H1 (cell line): Measurements from ENCODE around the gene ZNF536. TPM values are rescaled to one million over a fixed set of nuclear protein-coding genes. Genes with fewer than 3 reads are reported as not detected.

ENCODE experiments used
- CTCF ChIA-PET: fragments of 300-600 bp; sonication (Branson Sonifier 250); formaldehyde crosslinking; loops from one replicate; lab custom pipeline; 2021; ENCODE audit not compliant: partially characterized antibody; lab: Charles Lee
- POLR2A ChIA-PET: fragments of 300-600 bp; sonication (Branson Sonifier 250); formaldehyde crosslinking; loops from one replicate; lab custom pipeline; 2021; ENCODE audit warnings: inconsistent platforms; ENCODE audit not compliant: partially characterized antibody; lab: Charles Lee
- DNase-seq, 2 experiments: peaks; one replicate each; pipeline versions ENCODE4 v3.0.0 to v3.0.0-alpha.2; 2010 to 2022; ENCODE audit warnings: low spot score in 2 of 2, low read depth in 1 of 2, mixed read lengths in 1 of 2
- FAIRE-seq: peaks from 2 replicates; lab custom pipeline; 2011; peaks lifted over from hg19 to GRCh38; lab: Jason Lieb, UNC
- H2AFZ ChIP-seq: 2 replicates; pipeline ENCODE4 v1.8.1; 2012; ENCODE audit warnings: low read length, inconsistent platforms
- H2AK5ac ChIP-seq: 2 replicates; pipeline ENCODE4 v1.6.1; 2013; ENCODE audit warnings: low read depth, low read length
- H2BK120ac ChIP-seq: replicated peaks from 2 replicates; pipeline ENCODE3; 2013; ENCODE audit warnings: low read depth, low read length, inconsistent platforms
- H2BK12ac ChIP-seq: 2 replicates; pipeline ENCODE4 v1.6.1; 2013; ENCODE audit warnings: low read depth, low read length
- H2BK15ac ChIP-seq: 2 replicates; pipeline ENCODE4 v1.6.1; 2013; ENCODE audit warnings: low read length
- H2BK20ac ChIP-seq: 2 replicates; pipeline ENCODE4 v1.6.1; 2013; ENCODE audit warnings: low read length
- H2BK5ac ChIP-seq: 2 replicates; pipeline ENCODE4 v1.6.1; 2013; ENCODE audit warnings: low read depth, low read length
- H3K14ac ChIP-seq: 2 replicates; pipeline ENCODE4 v1.6.1; 2013; ENCODE audit warnings: inconsistent platforms; ENCODE audit not compliant: insufficient read length
- H3K18ac ChIP-seq: 2 replicates; pipeline ENCODE4 v1.6.1; 2013; ENCODE audit warnings: low read length; ENCODE audit errors: extremely low read depth
- H3K23ac ChIP-seq: 2 replicates; pipeline ENCODE4 v1.6.1; 2013; ENCODE audit warnings: inconsistent platforms; ENCODE audit not compliant: insufficient read length
- H3K23me2 ChIP-seq: 2 replicates; pipeline ENCODE4 v1.6.1; 2013; ENCODE audit warnings: low read depth, low read length
- H3K27ac ChIP-seq: 2 replicates; pipeline ENCODE4 v1.6.1; 2011; ENCODE audit warnings: low read depth, low read length, inconsistent platforms
- H3K27me3 ChIP-seq, 4 experiments: replicated peaks in 1 of 4; 1 replicate in 1 of 4; 2 replicates in 3 of 4; pipeline versions ENCODE4 v1.6.1 to v1.8.1; 2011 to 2013; ENCODE audit warnings: low read length in 3 of 4, mild to moderate bottlenecking in 3 of 4, inconsistent platforms in 2 of 4, mixed read lengths in 2 of 4, moderate library complexity in 1 of 4; ENCODE audit not compliant: control insufficient read depth in 3 of 4, insufficient read depth in 3 of 4; ENCODE audit errors: extremely low read depth in 1 of 4
- H3K36me3 ChIP-seq, 4 experiments: 2 replicates each; pipeline versions ENCODE4 v1.6.1 to v1.8.1; 2011 to 2013; ENCODE audit warnings: mild to moderate bottlenecking in 4 of 4, low read length in 3 of 4, moderate library complexity in 2 of 4, control low read depth in 1 of 4, inconsistent platforms in 1 of 4; ENCODE audit not compliant: insufficient read depth in 4 of 4, control insufficient read depth in 2 of 4
- H3K4ac ChIP-seq: replicated peaks from 2 replicates; pipeline ENCODE3; 2013; ENCODE audit warnings: low read length, low read depth, mixed read lengths, inconsistent platforms; ENCODE audit not compliant: insufficient read length
- H3K4me1 ChIP-seq, 4 experiments: replicated peaks in 1 of 4; 1 replicate in 1 of 4; 2 replicates in 3 of 4; pipeline versions ENCODE4 v1.6.1 to v1.8.1; 2011 to 2013; ENCODE audit warnings: low read length in 3 of 4, inconsistent platforms in 2 of 4, mixed read lengths in 1 of 4; ENCODE audit not compliant: insufficient read depth in 4 of 4, control insufficient read depth in 3 of 4
- H3K4me2 ChIP-seq, 2 experiments: 2 replicates each; pipeline versions ENCODE4 v1.6.1 to v1.8.1; 2011 to 2013; ENCODE audit warnings: low read depth in 2 of 2, low read length in 2 of 2, control low read depth in 1 of 2, inconsistent platforms in 1 of 2, mild to moderate bottlenecking in 1 of 2; ENCODE audit not compliant: insufficient read depth in 1 of 2
- H3K4me3 ChIP-seq, 4 experiments: fragments of 200-600, 300-600 bp in 1 of 4; sonication (generic), shearing (Covaris generic), sonication (Bioruptor Twin) in 1 of 4; 2 replicates each; pipeline versions ENCODE4 v1.5.1 to v1.8.1; 2011 to 2016; ENCODE audit warnings: low read length in 4 of 4, low read depth in 3 of 4, control low read depth in 2 of 4, inconsistent platforms in 2 of 4, mild to moderate bottlenecking in 2 of 4, mixed read lengths in 1 of 4, moderate library complexity in 1 of 4; ENCODE audit not compliant: insufficient read depth in 2 of 4; ENCODE audit errors: extremely low read depth in 1 of 4
- H3K56ac ChIP-seq: replicated peaks from 2 replicates; pipeline ENCODE3; 2013; ENCODE audit warnings: low read depth, mild to moderate bottlenecking, mixed read lengths, low read length, inconsistent platforms; ENCODE audit not compliant: insufficient read length
- H3K79me1 ChIP-seq: 2 replicates; pipeline ENCODE4 v1.6.1; 2013; ENCODE audit warnings: low read depth, low read length, control low read depth
- H3K79me2 ChIP-seq, 2 experiments: 2 replicates each; pipeline versions ENCODE4 v1.6.1 to v1.8.1; 2012 to 2013; ENCODE audit warnings: low read length in 2 of 2, mild to moderate bottlenecking in 2 of 2, inconsistent platforms in 1 of 2; ENCODE audit not compliant: insufficient read depth in 2 of 2, control insufficient read depth in 1 of 2
- H3K9ac ChIP-seq, 4 experiments: replicated peaks in 1 of 4; 1 replicate in 1 of 4; 2 replicates in 3 of 4; pipeline versions ENCODE4 v1.6.1 to v1.8.1; 2011 to 2013; ENCODE audit warnings: low read depth in 3 of 4, low read length in 3 of 4, control low read depth in 2 of 4, mild to moderate bottlenecking in 2 of 4, moderate library complexity in 2 of 4, inconsistent platforms in 1 of 4; ENCODE audit errors: extremely low read depth in 1 of 4
- H3K9me3 ChIP-seq, 2 experiments: 2 replicates each; pipeline versions ENCODE4 v1.6.1 to v1.8.1; 2012 to 2013; ENCODE audit warnings: mild to moderate bottlenecking in 2 of 2, moderate library complexity in 2 of 2, control low read depth in 1 of 2, inconsistent platforms in 1 of 2, low read depth in 1 of 2, low read length in 1 of 2, mixed read lengths in 1 of 2; ENCODE audit not compliant: insufficient read depth in 2 of 2
- H4K20me1 ChIP-seq, 2 experiments: replicated peaks in 1 of 2; 2 replicates each; pipeline versions ENCODE3 to v1.8.1; 2011 to 2013; ENCODE audit warnings: inconsistent platforms in 2 of 2, low read length in 2 of 2, mild to moderate bottlenecking in 1 of 2; ENCODE audit not compliant: insufficient read depth in 2 of 2, control insufficient read depth in 1 of 2
- H4K5ac ChIP-seq: 2 replicates; pipeline ENCODE4 v1.6.1; 2013; ENCODE audit warnings: low read length, low read depth, mixed read lengths, inconsistent platforms; ENCODE audit not compliant: insufficient read length
- H4K8ac ChIP-seq: 2 replicates; pipeline ENCODE4 v1.8.0; 2013; ENCODE audit warnings: mild to moderate bottlenecking, moderate library complexity, low read length, inconsistent platforms; ENCODE audit not compliant: insufficient read depth; ENCODE audit errors: extremely low read depth
- H4K91ac ChIP-seq: replicated peaks from 2 replicates; pipeline ENCODE3; 2013; ENCODE audit warnings: low read length, mixed read lengths, inconsistent platforms; ENCODE audit not compliant: insufficient read length
- BRCA1 ChIP-seq: IDR thresholded peaks from 2 replicates; pipeline ENCODE4 v1.6.1; 2012; ENCODE audit warnings: low read depth, low read length, improper control_type of control experiment
- CREB1 ChIP-seq: IDR thresholded peaks from 2 replicates; pipeline ENCODE4 v1.6.1; 2012; ENCODE audit warnings: inconsistent platforms
- MAFK ChIP-seq: IDR thresholded peaks from 2 replicates; pipeline ENCODE4 v1.6.1; 2012; ENCODE audit warnings: low read depth, mild to moderate bottlenecking, improper control_type of control experiment, low read length
- NRF1 ChIP-seq: IDR thresholded peaks from 2 replicates; pipeline ENCODE4 v1.6.1; 2011; ENCODE audit warnings: mild to moderate bottlenecking, low read depth, low read length, improper control_type of control experiment
- RNF2 ChIP-seq: fragments of 200-900, 300-1000 bp; sonication (generic); IDR thresholded peaks from 2 replicates; pipeline ENCODE4 v1.7.1; 2016; ENCODE audit warnings: borderline replicate concordance, low read depth, mild to moderate bottlenecking, antibody characterized with exemption, low read length; ENCODE audit not compliant: poor library complexity, severe bottlenecking; ENCODE audit errors: missing control alignments
- WGBS, 2 experiments: shearing (Covaris generic) in 1 of 2; methylation state at CpG; one replicate each; pipeline versions ENCODE4 v1.1.6 to v1.1.7; 2013 to 2015; ENCODE audit warnings: low lambda C conversion rate in 2 of 2, mixed read lengths in 2 of 2, inconsistent platforms in 1 of 2, low coverage in 1 of 2, missing lambda C conversion rate in 1 of 2; ENCODE audit not compliant: insufficient replicate concordance in 2 of 2, insufficient coverage in 1 of 2, insufficient read length in 1 of 2; ENCODE audit errors: extremely low coverage in 1 of 2, missing lambda C conversion rate in 1 of 2; 5-methylcytosine and 5-hydroxymethylcytosine counted together
- polyA plus RNA-seq, 7 experiments: library from polyadenylated mRNA; depleted of rRNA in 3 of 7; stranded (reverse) in 5 of 7; unstranded in 2 of 7; fragments of >200 nt in 5 of 7; fragments of 200-250 nt in 2 of 7; gene quantifications; 1 replicate in 5 of 7; 2 replicates in 1 of 7; 4 replicates in 1 of 7; pipeline versions ENCODE4 v1.2.1 to v1.2.3, GENCODE V29; 2011 to 2013; ENCODE audit warnings: missing spikeins in 2 of 7, mixed read lengths in 2 of 7
- total RNA-seq: library from RNA; stranded (reverse); fragmentation: NEBNext Ultra II Directional; extraction: Animal tissue kit (Norgen Biotek cat#: 25700); gene quantifications from 2 replicates; pipeline ENCODE4 v1.2.1, GENCODE V29; 2021

The ZNF536 gene
- total and polyA plus RNA-seq, 2 of the 8 experiments (the other 6 are each of a cell fraction or from before 2014, with no cell fraction given) = 0.09 to 0.11 TPM

DNA sequence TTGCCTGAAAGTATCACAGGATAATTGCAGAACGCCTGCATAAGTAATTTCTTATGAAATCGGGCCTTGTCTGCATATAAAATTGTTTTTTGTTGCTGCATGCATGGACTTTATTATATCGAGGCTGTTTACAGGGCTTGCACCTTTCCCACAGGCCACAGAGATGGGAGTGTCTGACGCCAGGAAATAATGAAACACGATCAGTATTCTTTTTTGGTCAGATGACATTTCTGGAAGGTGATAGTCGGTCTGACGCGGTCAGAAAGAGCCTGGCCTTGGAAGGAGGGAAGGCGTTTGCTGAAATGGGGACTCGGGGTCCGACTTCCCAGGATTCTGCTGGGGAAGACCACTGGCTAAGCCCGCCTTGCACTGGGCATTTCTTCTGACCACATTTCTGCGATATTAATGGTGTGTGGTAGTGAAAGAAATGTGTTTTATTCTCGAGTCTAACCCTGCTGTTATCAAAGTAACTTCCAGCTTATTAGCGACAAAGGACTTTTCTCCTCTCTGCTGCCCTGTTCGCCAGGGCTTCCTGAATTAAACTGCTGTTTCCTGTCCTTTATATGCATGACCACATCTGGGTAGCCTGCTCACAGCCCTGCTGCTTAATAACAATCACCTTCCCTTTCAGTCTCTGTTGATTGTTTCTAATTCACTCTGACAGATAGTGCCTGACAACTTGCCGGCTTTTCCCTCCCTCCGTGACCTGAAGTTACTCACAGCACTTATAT lies 11.6 kb upstream of the ZNF536 start:
- 77% methylated on average over 18 of the region's 18 CpGs; no CpG with 5 or more reads in 1 of the 2 experiments for WGBS, 2 experiments
- Histone ChIP-seq H2AFZ (no peak overlapping the region), H3K23me2 (no peaks in the 10 kb centered on the region), H3K4me3 (no peak overlapping the region), H3K4me2 (peak overlapping the region in 1 of 2 experiments; percentile 25; a peak in 1 of 4 replicates), H3K14ac (no peak overlapping the region), H3K23ac (no peak overlapping the region), H3K27me3 (no peaks in the 10 kb centered on the region), H2BK120ac (no peak overlapping the region), H2BK20ac (no peak overlapping the region), H3K9ac (no peak overlapping the region), H3K4me1 (peaks cover 3 to 7% (median 6%) of the 10 kb centered on the region in 4 experiments; a peak in 4 of 7 replicates), H4K5ac (no peak overlapping the region), H2BK15ac (no peak overlapping the region), H3K56ac (no peak overlapping the region), H4K8ac (no peak overlapping the region), H4K20me1 (no peaks in the 10 kb centered on the region), H4K91ac (no peak overlapping the region), H2BK5ac (peak overlapping the region; percentile 61; the same call in 1 of the 2 replicates), H3K4ac (no peak overlapping the region), H2AK5ac (no peak overlapping the region), H2BK12ac (no peak overlapping the region), H3K36me3 (no peaks in the 10 kb centered on the region), H3K79me2 (no peaks in the 10 kb centered on the region), H3K79me1 (no peaks in the 10 kb centered on the region), H3K27ac (no peak overlapping the region), H3K18ac (0 out of 2 replicates have a peak overlapping the region, but pooled peaks have one; percentile 39), H3K9me3 (no peaks in the 10 kb centered on the region)
- ChIA-PET POLR2A (interaction anchor here (0.9 to 1.6 kb wide), 2 partner anchors 8 to 12 kb away, joined by 3 to 5 read pairs; partner anchors contain the start of gene ZNF536), CTCF (interaction anchor here (0.6 to 1.3 kb wide), 4 partner anchors 13 to 90 kb away, joined by 3 to 4 read pairs (median 3); no protein-coding TSS in a partner anchor)
- DNase-seq (no peak), FAIRE-seq (peak; percentile 57)
- TF ChIP-seq CREB1 (no peak), MAFK (no peak), RNF2 (no peak), BRCA1 (no peak), NRF1 (no peak)
